H1 (cell line): Measurements from ENCODE around the gene HORMAD2. TPM values are rescaled to one million over a fixed set of nuclear protein-coding genes. Genes with fewer than 3 reads are reported as not detected.

ENCODE experiments used
- CTCF ChIP-seq, 3 experiments: IDR thresholded peaks; 1 replicate in 2 of 3; 2 replicates in 1 of 3; pipeline versions ENCODE4 v1.5.1 to v1.6.1; 2011; ENCODE audit warnings: low read length in 3 of 3, mild to moderate bottlenecking in 3 of 3, inconsistent platforms in 2 of 3, low read depth in 1 of 3, moderate library complexity in 1 of 3; ENCODE audit not compliant: insufficient read depth in 1 of 3; ENCODE audit errors: control extremely low read depth in 1 of 3
- TBP ChIP-seq: IDR thresholded peaks from 2 replicates; pipeline ENCODE4 v1.6.1; 2011; ENCODE audit warnings: low read depth, low read length, improper control_type of control experiment
- ZNF274 ChIP-seq: IDR thresholded peaks from 2 replicates; pipeline ENCODE4 v1.7.0; 2012; ENCODE audit warnings: low read length, borderline replicate concordance; ENCODE audit errors: extremely low read depth
- polyA plus RNA-seq, 7 experiments: library from polyadenylated mRNA; depleted of rRNA in 3 of 7; stranded (reverse) in 5 of 7; unstranded in 2 of 7; fragments of >200 nt in 5 of 7; fragments of 200-250 nt in 2 of 7; gene quantifications; 1 replicate in 5 of 7; 2 replicates in 1 of 7; 4 replicates in 1 of 7; pipeline versions ENCODE4 v1.2.1 to v1.2.3, GENCODE V29; 2011 to 2013; ENCODE audit warnings: missing spikeins in 2 of 7, mixed read lengths in 2 of 7
- total RNA-seq: library from RNA; stranded (reverse); fragmentation: NEBNext Ultra II Directional; extraction: Animal tissue kit (Norgen Biotek cat#: 25700); gene quantifications from 2 replicates; pipeline ENCODE4 v1.2.1, GENCODE V29; 2021

The HORMAD2 gene
- total and polyA plus RNA-seq, 2 of the 8 experiments (the other 6 are each of a cell fraction or from before 2014, with no cell fraction given): 0.03 TPM; not detected in 1

GRCh38 chr22:30080805-30081204 lies 541 bp downstream of the HORMAD2 start (continued):
- TF ChIP-seq ZNF274: no peak
- TF ChIP-seq TBP: no peak
- no peak for TF ChIP-seq CTCF (IDR thresholded peaks at IDR 0.05; ENCODE audit: control extremely low read depth in 1 of 3, insufficient read depth in 1 of 3, low read depth in 1 of 3, low read length in 3 of 3)
